Mesothelial cell of epicardium (in vitro differentiated cells): ENCODE measurements around the gene PTPRG. TPM values are rescaled to one million over a fixed set of nuclear protein-coding genes. Genes with fewer than 3 reads are reported as not detected.
"Not testable (repeated sequence)": the region's sequence is repeated elsewhere in the genome, so short reads cannot be mapped to it uniquely, and the experiment has no call there.

Source experiments
- DNase-seq, 2 experiments: peaks; one replicate each; pipeline ENCODE4 v3.0.0; 2021; ENCODE audit warnings: low spot score in 2 of 2; ENCODE audit not compliant: unreplicated experiment in 2 of 2
- H3K27ac Mint-ChIP-seq: 2 replicates; pipeline ENCODE4 v1.8.0; 2021; ENCODE audit warnings: mixed read lengths
- H3K27me3 Mint-ChIP-seq: 2 replicates; pipeline ENCODE4 v1.8.0; 2021; ENCODE audit warnings: low read depth, mixed read lengths
- H3K36me3 Mint-ChIP-seq: 2 replicates; pipeline ENCODE4 v1.8.0; 2021; ENCODE audit warnings: mixed read lengths
- H3K4me1 Mint-ChIP-seq: 2 replicates; pipeline ENCODE4 v1.8.0; 2021; ENCODE audit warnings: mixed read lengths
- H3K4me3 Mint-ChIP-seq: 2 replicates; pipeline ENCODE4 v1.8.0; 2021; ENCODE audit warnings: mild to moderate bottlenecking, moderate library complexity, mixed read lengths
- H3K9me3 Mint-ChIP-seq: 2 replicates; pipeline ENCODE4 v1.8.0; 2021; ENCODE audit warnings: mixed read lengths
- CTCF ChIP-seq: fragments of 200-600 bp; sonication (generic); IDR thresholded peaks from one replicate; pipeline ENCODE4 v1.5.0; 2021; ENCODE audit warnings: antibody characterized with exemption; ENCODE audit not compliant: unreplicated experiment
- total RNA-seq: library from RNA; stranded (reverse); gene quantifications from 3 replicates; pipeline ENCODE4 v1.2.1, GENCODE V29; 2021

The PTPRG gene
- total RNA-seq, 1 donor from 2014 or later = 40.4 TPM

GRCh38 chr3:61702453-61702852 is 141.1 kb downstream of the PTPRG start:
- no peak overlapping the region for H3K27ac Mint-ChIP-seq
- H3K4me1 Mint-ChIP-seq = peaks cover 19% of the 10 kb centered on the region
- H3K27me3 Mint-ChIP-seq = no peaks in the 10 kb centered on the region
- TF ChIP-seq CTCF = no peak
- H3K36me3 Mint-ChIP-seq = no peaks in the 10 kb centered on the region
- DNase-seq = no peak
- H3K9me3 Mint-ChIP-seq = peaks cover 4% of the 10 kb centered on the region
- no peak overlapping the region for H3K4me3 Mint-ChIP-seq

GRCh38 chr3:61704807-61705206 is 143.4 kb downstream of the PTPRG start:
- Mint-ChIP-seq H3K36me3 (no peaks in the 10 kb centered on the region), H3K27ac (no peak overlapping the region), H3K4me3 (no peak overlapping the region), H3K4me1 (peaks cover 16% of the 10 kb centered on the region), H3K9me3 (peaks cover 4% of the 10 kb centered on the region), H3K27me3 (no peaks in the 10 kb centered on the region)
- no peak for DNase-seq
- TF ChIP-seq CTCF = no peak

GRCh38 chr3:61707492-61707891 is 146.1 kb downstream of the PTPRG start:
- peaks cover 9% of the 10 kb centered on the region for H3K9me3 Mint-ChIP-seq
- peaks cover 9% of the 10 kb centered on the region for H3K4me1 Mint-ChIP-seq
- no peaks in the 10 kb centered on the region for H3K36me3 Mint-ChIP-seq
- H3K27ac Mint-ChIP-seq = no peak overlapping the region
- no peak for DNase-seq
- no peaks in the 10 kb centered on the region for H3K27me3 Mint-ChIP-seq
- no peak for TF ChIP-seq CTCF
- H3K4me3 Mint-ChIP-seq = no peak overlapping the region

GRCh38 chr3:61710920-61711319 is 149.5 kb downstream of the PTPRG start:
- H3K27ac Mint-ChIP-seq, H3K4me3 Mint-ChIP-seq, DNase-seq, H3K36me3 Mint-ChIP-seq, H3K4me1 Mint-ChIP-seq, H3K27me3 Mint-ChIP-seq: not testable (repeated sequence)
- peaks cover 13% of the 10 kb centered on the region for H3K9me3 Mint-ChIP-seq

- Mint-ChIP-seq H3K4me3 (no peak overlapping the region), H3K4me1 (no peaks in the 10 kb centered on the region), H3K9me3 (peaks cover 9% of the 10 kb centered on the region), H3K27me3 (no peaks in the 10 kb centered on the region), H3K27ac (no peak overlapping the region), H3K36me3 (no peaks in the 10 kb centered on the region)
- no peak for TF ChIP-seq CTCF
- no peak for DNase-seq
These were observed 152.9 kb downstream of the PTPRG start for GRCh38 chr3:61714225-61714624.

GRCh38 chr3:61715886-61716527 is 154.6 kb downstream of the PTPRG start:
- Mint-ChIP-seq H3K27me3 (no peaks in the 10 kb centered on the region), H3K4me1 (no peaks in the 10 kb centered on the region), H3K36me3 (no peaks in the 10 kb centered on the region), H3K27ac (no peak overlapping the region), H3K4me3 (no peak overlapping the region), H3K9me3 (peaks cover 9% of the 10 kb centered on the region)
- TF ChIP-seq CTCF = no peak
- DNase-seq = no peak

- H3K36me3 Mint-ChIP-seq, H3K27ac Mint-ChIP-seq, DNase-seq, H3K4me3 Mint-ChIP-seq, H3K9me3 Mint-ChIP-seq, H3K4me1 Mint-ChIP-seq, H3K27me3 Mint-ChIP-seq: not testable (repeated sequence)
These were observed 155.3 kb downstream of the PTPRG start for GRCh38 chr3:61716693-61717092.
